SK-N-SH (cell line): ENCODE results near the gene OBP2B. TPM values are rescaled to one million over a fixed set of nuclear protein-coding genes. Genes with fewer than 3 reads are reported as not detected.

ENCODE experiments used
- CTCF ChIA-PET: fragments of 300-600, 350-600 bp; formaldehyde crosslinking; extraction: SDS; loops from one replicate; lab custom pipeline; 2021; lab: Yijun Ruan, JAX
- POLR2A ChIA-PET: fragments of 350-600 bp; sonication (Branson Sonifier 250); formaldehyde crosslinking; extraction: SDS; loops from one replicate; lab custom pipeline; 2020; ENCODE audit warnings: antibody characterized with exemption, inconsistent platforms; lab: Yijun Ruan, JAX
- DNase-seq: peaks from one replicate; pipeline ENCODE4 v3.0.0; 2012
- H2AFZ ChIP-seq: fragments of 200-600 bp; sonication (generic); 2 replicates; pipeline ENCODE4 v1.8.1; 2016; ENCODE audit warnings: antibody characterized with exemption, mild to moderate bottlenecking, low read depth
- H3F3A ChIP-seq: fragments of 200-600 bp; sonication (generic); replicated peaks from 2 replicates; pipeline ENCODE3; 2016; ENCODE audit warnings: antibody characterized with exemption, mild to moderate bottlenecking; ENCODE audit not compliant: insufficient read depth
- H3K27ac ChIP-seq, 2 experiments: fragments of 200-500 bp in 1 of 2; fragments of 200-600 bp in 1 of 2; sonication (Bioruptor generic) in 1 of 2; sonication (generic), shearing (Covaris generic) in 1 of 2; 2 replicates each; pipeline versions ENCODE4 v1.5.1 to v1.6.1; 2014 to 2016; ENCODE audit warnings: low read depth in 2 of 2, inconsistent platforms in 1 of 2, low read length in 1 of 2, mild to moderate bottlenecking in 1 of 2, mixed read lengths in 1 of 2
- H3K27me3 ChIP-seq: fragments of 200-600 bp; sonication (generic), shearing (Covaris generic); 2 replicates; pipeline ENCODE4 v1.6.1; 2016; ENCODE audit warnings: mixed run types; ENCODE audit not compliant: insufficient read depth
- H3K36me3 ChIP-seq, 2 experiments: fragments of 200-500 bp in 1 of 2; fragments of 200-600 bp in 1 of 2; sonication (Bioruptor generic) in 1 of 2; sonication (generic) in 1 of 2; replicated peaks in 1 of 2; 2 replicates each; pipeline versions ENCODE3 to v1.5.1; 2014 to 2016; ENCODE audit warnings: low read length in 1 of 2, mild to moderate bottlenecking in 1 of 2; ENCODE audit not compliant: insufficient read depth in 2 of 2, control insufficient read depth in 1 of 2
- H3K4me1 ChIP-seq, 2 experiments: fragments of 200-500 bp in 1 of 2; fragments of 200-600 bp in 1 of 2; sonication (Bioruptor generic) in 1 of 2; sonication (generic), shearing (Covaris generic) in 1 of 2; 2 replicates each; pipeline versions ENCODE4 v1.5.1 to v1.6.1; 2014 to 2016; ENCODE audit warnings: low read depth in 1 of 2, low read length in 1 of 2, mixed run types in 1 of 2; ENCODE audit not compliant: insufficient read depth in 2 of 2, control insufficient read depth in 1 of 2
- H3K4me2 ChIP-seq: fragments of 200-600 bp; sonication (generic), shearing (Covaris generic); 2 replicates; pipeline ENCODE4 v1.6.1; 2017; ENCODE audit warnings: mixed run types
- H3K4me3 ChIP-seq, 2 experiments: fragments of 200-500 bp in 1 of 2; fragments of 200-600 bp in 1 of 2; sonication (Bioruptor generic) in 1 of 2; sonication (generic), shearing (Covaris generic) in 1 of 2; 2 replicates each; pipeline versions ENCODE4 v1.5.1 to v1.8.1; 2014 to 2016; ENCODE audit warnings: low read depth in 2 of 2, inconsistent platforms in 1 of 2, low read length in 1 of 2, mild to moderate bottlenecking in 1 of 2, mixed read lengths in 1 of 2, moderate library complexity in 1 of 2
- H3K79me2 ChIP-seq: fragments of 200-600 bp; sonication (generic); 2 replicates; pipeline ENCODE4 v1.8.1; 2017; ENCODE audit warnings: mild to moderate bottlenecking; ENCODE audit not compliant: insufficient read depth
- H3K9ac ChIP-seq: fragments of 200-600 bp; sonication (generic); 2 replicates; pipeline ENCODE4 v1.6.1; 2017; ENCODE audit warnings: mixed run types
- H3K9me2 ChIP-seq: fragments of 200-600 bp; sonication (generic); 2 replicates; pipeline ENCODE4 v1.6.1; 2017; ENCODE audit warnings: mixed run types
- H3K9me3 ChIP-seq: fragments of 200-600 bp; sonication (generic); 2 replicates; pipeline ENCODE4 v1.6.1; 2017; ENCODE audit warnings: mixed run types, mild to moderate bottlenecking, moderate library complexity
- H4K20me1 ChIP-seq: fragments of 200-600 bp; sonication (generic); 2 replicates; pipeline ENCODE4 v1.6.1; 2017; ENCODE audit warnings: mild to moderate bottlenecking, mixed run types; ENCODE audit not compliant: insufficient read depth
- EP300 ChIP-seq, 2 experiments: IDR thresholded peaks; 2 replicates each; pipeline versions ENCODE4 v1.4.0 to v1.6.1; 2012; ENCODE audit warnings: borderline replicate concordance in 1 of 2, low read depth in 1 of 2, low read length in 1 of 2
- FOSL2 ChIP-seq: IDR thresholded peaks from 2 replicates; pipeline ENCODE4 v1.4.0; 2012; ENCODE audit warnings: low read depth, mild to moderate bottlenecking, moderate library complexity, borderline replicate concordance
- GATA2 ChIP-seq: sonication (generic); formaldehyde crosslinking; IDR thresholded peaks from 2 replicates; pipeline ENCODE4 v1.5.0; 2020; ENCODE audit warnings: mild to moderate bottlenecking, missing genetic modification reagents
- MXI1 ChIP-seq: IDR thresholded peaks from 2 replicates; pipeline ENCODE4 v1.6.1; 2012; ENCODE audit warnings: mild to moderate bottlenecking, low read depth, low read length, improper control_type of control experiment
- POLR2AphosphoS5 ChIP-seq: IDR thresholded peaks from 2 replicates; pipeline ENCODE4 v1.6.1; 2012; ENCODE audit warnings: low read depth, low read length
- SIN3A ChIP-seq: IDR thresholded peaks from 2 replicates; pipeline ENCODE4 v1.6.1; 2012; ENCODE audit warnings: low read depth, mild to moderate bottlenecking, low read length, moderate library complexity, borderline replicate concordance
- SMC3 ChIP-seq: IDR thresholded peaks from 2 replicates; pipeline ENCODE4 v1.6.1; 2012; ENCODE audit warnings: low read depth, low read length, improper control_type of control experiment
- TCF12 ChIP-seq: IDR thresholded peaks from 2 replicates; pipeline ENCODE4 v1.4.0; 2012
- TEAD4 ChIP-seq: IDR thresholded peaks from 2 replicates; pipeline ENCODE4 v1.4.0; 2012; ENCODE audit warnings: mild to moderate bottlenecking, borderline replicate concordance; ENCODE audit not compliant: insufficient read depth
- YY1 ChIP-seq: IDR thresholded peaks from 2 replicates; pipeline ENCODE4 v1.4.0; 2012; ENCODE audit warnings: low read depth, mild to moderate bottlenecking
- WGBS: methylation state at CpG from one replicate; pipeline ENCODE4 v1.1.6; 2017; ENCODE audit warnings: low lambda C conversion rate; 5-methylcytosine and 5-hydroxymethylcytosine counted together
- polyA plus RNA-seq, 3 experiments: library from polyadenylated mRNA; depleted of rRNA; stranded (reverse); fragments of >200 nt; gene quantifications; 2 replicates each; pipeline ENCODE4 v1.2.3, GENCODE V29; 2012
- TF ChIP-seq, protein P1 (sequence below): IDR thresholded peaks from 2 replicates; pipeline ENCODE4 v1.4.0; 2012; ENCODE audit warnings: low read depth, borderline replicate concordance
- TF ChIP-seq, protein P2 (sequence below): fragments of 200-600 bp; sonication (generic); IDR thresholded peaks from 2 replicates; pipeline ENCODE4 v1.6.1; 2017; ENCODE audit warnings: antibody characterized with exemption, mild to moderate bottlenecking, moderate library complexity
- TF ChIP-seq, protein P3 (sequence below): IDR thresholded peaks from 2 replicates; pipeline ENCODE4 v1.6.1; 2012; ENCODE audit warnings: mild to moderate bottlenecking, low read depth, low read length, moderate library complexity
- TF ChIP-seq, protein P4 (sequence below): fragments of 150-350 bp; IDR thresholded peaks from 2 replicates; pipeline ENCODE4 v1.6.1; 2016; ENCODE audit warnings: mild to moderate bottlenecking, low read depth, low read length

OBP2B gene
- polyA plus RNA-seq, 1 of the 3 experiments (the other 2 are of a cell fraction), result not detected

DNA sequence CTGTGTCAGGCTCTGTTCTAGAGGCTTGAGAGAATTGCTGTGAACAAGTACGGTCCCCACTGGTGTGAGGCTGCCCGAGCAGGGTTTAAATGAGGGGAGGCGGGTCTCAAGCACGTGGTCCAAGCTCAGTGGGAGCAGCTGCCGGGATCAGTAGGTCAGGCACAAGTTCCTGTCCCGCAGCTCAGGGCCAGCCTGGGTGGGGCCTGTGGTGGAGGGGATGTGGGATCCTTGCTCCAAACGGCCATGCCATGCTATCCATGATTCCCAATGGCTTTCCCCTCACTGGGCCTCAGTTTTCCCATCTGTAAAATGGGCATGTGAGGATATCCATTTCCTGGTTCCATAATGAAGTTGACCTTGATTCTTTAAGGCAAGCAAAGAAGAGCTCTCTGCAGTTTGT, 17.1 kb downstream of the OBP2B start (continued):
- TF ChIP-seq, protein P1, sequence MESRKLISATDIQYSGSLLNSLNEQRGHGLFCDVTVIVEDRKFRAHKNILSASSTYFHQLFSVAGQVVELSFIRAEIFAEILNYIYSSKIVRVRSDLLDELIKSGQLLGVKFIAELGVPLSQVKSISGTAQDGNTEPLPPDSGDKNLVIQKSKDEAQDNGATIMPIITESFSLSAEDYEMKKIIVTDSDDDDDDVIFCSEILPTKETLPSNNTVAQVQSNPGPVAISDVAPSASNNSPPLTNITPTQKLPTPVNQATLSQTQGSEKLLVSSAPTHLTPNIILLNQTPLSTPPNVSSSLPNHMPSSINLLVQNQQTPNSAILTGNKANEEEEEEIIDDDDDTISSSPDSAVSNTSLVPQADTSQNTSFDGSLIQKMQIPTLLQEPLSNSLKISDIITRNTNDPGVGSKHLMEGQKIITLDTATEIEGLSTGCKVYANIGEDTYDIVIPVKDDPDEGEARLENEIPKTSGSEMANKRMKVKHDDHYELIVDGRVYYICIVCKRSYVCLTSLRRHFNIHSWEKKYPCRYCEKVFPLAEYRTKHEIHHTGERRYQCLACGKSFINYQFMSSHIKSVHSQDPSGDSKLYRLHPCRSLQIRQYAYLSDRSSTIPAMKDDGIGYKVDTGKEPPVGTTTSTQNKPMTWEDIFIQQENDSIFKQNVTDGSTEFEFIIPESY, result no peak
- no peak for TF ChIP-seq POLR2AphosphoS5

- H3K27me3 ChIP-seq, result peaks cover 38% of the 10 kb centered on the region
- no peak for TF ChIP-seq SMC3
- TF ChIP-seq EP300 (IDR thresholded peaks at IDR 0.05; ENCODE audit: borderline replicate concordance in 1 of 2, low read depth in 1 of 2, low read length in 1 of 2), result no peak
- no peak for TF ChIP-seq SIN3A
- no peak for TF ChIP-seq MXI1
- TF ChIP-seq TCF12, result no peak
- TF ChIP-seq GATA2 (CRISPR knock-in tag), result no peak
- TF ChIP-seq, protein P2, sequence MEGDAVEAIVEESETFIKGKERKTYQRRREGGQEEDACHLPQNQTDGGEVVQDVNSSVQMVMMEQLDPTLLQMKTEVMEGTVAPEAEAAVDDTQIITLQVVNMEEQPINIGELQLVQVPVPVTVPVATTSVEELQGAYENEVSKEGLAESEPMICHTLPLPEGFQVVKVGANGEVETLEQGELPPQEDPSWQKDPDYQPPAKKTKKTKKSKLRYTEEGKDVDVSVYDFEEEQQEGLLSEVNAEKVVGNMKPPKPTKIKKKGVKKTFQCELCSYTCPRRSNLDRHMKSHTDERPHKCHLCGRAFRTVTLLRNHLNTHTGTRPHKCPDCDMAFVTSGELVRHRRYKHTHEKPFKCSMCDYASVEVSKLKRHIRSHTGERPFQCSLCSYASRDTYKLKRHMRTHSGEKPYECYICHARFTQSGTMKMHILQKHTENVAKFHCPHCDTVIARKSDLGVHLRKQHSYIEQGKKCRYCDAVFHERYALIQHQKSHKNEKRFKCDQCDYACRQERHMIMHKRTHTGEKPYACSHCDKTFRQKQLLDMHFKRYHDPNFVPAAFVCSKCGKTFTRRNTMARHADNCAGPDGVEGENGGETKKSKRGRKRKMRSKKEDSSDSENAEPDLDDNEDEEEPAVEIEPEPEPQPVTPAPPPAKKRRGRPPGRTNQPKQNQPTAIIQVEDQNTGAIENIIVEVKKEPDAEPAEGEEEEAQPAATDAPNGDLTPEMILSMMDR, result no peak
- TF ChIP-seq, protein P3, sequence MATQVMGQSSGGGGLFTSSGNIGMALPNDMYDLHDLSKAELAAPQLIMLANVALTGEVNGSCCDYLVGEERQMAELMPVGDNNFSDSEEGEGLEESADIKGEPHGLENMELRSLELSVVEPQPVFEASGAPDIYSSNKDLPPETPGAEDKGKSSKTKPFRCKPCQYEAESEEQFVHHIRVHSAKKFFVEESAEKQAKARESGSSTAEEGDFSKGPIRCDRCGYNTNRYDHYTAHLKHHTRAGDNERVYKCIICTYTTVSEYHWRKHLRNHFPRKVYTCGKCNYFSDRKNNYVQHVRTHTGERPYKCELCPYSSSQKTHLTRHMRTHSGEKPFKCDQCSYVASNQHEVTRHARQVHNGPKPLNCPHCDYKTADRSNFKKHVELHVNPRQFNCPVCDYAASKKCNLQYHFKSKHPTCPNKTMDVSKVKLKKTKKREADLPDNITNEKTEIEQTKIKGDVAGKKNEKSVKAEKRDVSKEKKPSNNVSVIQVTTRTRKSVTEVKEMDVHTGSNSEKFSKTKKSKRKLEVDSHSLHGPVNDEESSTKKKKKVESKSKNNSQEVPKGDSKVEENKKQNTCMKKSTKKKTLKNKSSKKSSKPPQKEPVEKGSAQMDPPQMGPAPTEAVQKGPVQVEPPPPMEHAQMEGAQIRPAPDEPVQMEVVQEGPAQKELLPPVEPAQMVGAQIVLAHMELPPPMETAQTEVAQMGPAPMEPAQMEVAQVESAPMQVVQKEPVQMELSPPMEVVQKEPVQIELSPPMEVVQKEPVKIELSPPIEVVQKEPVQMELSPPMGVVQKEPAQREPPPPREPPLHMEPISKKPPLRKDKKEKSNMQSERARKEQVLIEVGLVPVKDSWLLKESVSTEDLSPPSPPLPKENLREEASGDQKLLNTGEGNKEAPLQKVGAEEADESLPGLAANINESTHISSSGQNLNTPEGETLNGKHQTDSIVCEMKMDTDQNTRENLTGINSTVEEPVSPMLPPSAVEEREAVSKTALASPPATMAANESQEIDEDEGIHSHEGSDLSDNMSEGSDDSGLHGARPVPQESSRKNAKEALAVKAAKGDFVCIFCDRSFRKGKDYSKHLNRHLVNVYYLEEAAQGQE, result no peak
- no peak for TF ChIP-seq FOSL2
- TF ChIP-seq YY1, result no peak
- no peak for TF ChIP-seq TEAD4
- TF ChIP-seq, protein P4, sequence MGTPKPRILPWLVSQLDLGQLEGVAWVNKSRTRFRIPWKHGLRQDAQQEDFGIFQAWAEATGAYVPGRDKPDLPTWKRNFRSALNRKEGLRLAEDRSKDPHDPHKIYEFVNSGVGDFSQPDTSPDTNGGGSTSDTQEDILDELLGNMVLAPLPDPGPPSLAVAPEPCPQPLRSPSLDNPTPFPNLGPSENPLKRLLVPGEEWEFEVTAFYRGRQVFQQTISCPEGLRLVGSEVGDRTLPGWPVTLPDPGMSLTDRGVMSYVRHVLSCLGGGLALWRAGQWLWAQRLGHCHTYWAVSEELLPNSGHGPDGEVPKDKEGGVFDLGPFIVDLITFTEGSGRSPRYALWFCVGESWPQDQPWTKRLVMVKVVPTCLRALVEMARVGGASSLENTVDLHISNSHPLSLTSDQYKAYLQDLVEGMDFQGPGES, result no peak
- no peak overlapping the region for H2AFZ ChIP-seq
- H3K4me3 ChIP-seq, result no peak overlapping the region
- H3K36me3 ChIP-seq, result no peaks in the 10 kb centered on the region
- H3K9ac ChIP-seq, result no peak overlapping the region
- DNase-seq, result no peak
- H3K79me2 ChIP-seq, result no peaks in the 10 kb centered on the region
- H3K9me2 ChIP-seq, result no peaks in the 10 kb centered on the region
- no peaks in the 10 kb centered on the region for H4K20me1 ChIP-seq
- H3K9me3 ChIP-seq, result no peaks in the 10 kb centered on the region
- no peaks in the 10 kb centered on the region for H3K4me1 ChIP-seq
- CTCF ChIA-PET, result interaction anchor here (0.8 to 2.3 kb wide), 6 partner anchors 9 to 297 kb away, joined by 3 to 11 read pairs (median 3); no protein-coding TSS in a partner anchor
- no peak overlapping the region for H3K27ac ChIP-seq
- no peaks in the 10 kb centered on the region for H3F3A ChIP-seq
- no peak overlapping the region for H3K4me2 ChIP-seq
- POLR2A ChIA-PET, result interaction anchor here (0.6 to 1.1 kb wide), 2 partner anchors 131 to 141 kb away, joined by 3 to 4 read pairs; no protein-coding TSS in a partner anchor
- WGBS, result 36% methylated on average over 6 of the region's 8 CpGs
Measured at GRCh38 chr9:133189826-133190225, 19.2 kb downstream of the OBP2B start.
